IMR-90 (cell line): ENCODE data around the gene SPARCL1. TPM values are rescaled to one million over a fixed set of nuclear protein-coding genes. Genes with fewer than 3 reads are reported as not detected.

Experiments
- ATAC-seq: fragments of 200-7000 bp; cut with Tn5 transposase; 2 replicates; pipeline ENCODE4 v1.9.1; 2020; ENCODE audit warnings: low read depth, mild to moderate bottlenecking, moderate library complexity
- BruUV-seq: library from RNA; stranded (reverse); fragments of 400-500 nt; replicated peaks from 2 replicates; lab custom pipeline; 2021; lab: Mats Ljungman, UMichigan
- CTCF ChIA-PET: fragments of 300-600 bp; formaldehyde crosslinking; extraction: SDS; loops from one replicate; lab custom pipeline; 2021; ENCODE audit warnings: antibody characterized with exemption; lab: Yijun Ruan, JAX
- POLR2A ChIA-PET: fragments of 300-600 bp; sonication (Branson Sonifier 250); formaldehyde crosslinking; loops from one replicate; lab custom pipeline; 2022; ENCODE audit warnings: antibody characterized with exemption; ENCODE audit not compliant: unreplicated experiment; lab: Charles Lee
- DNase-seq: peaks from one replicate; pipeline ENCODE4 v3.0.0; 2013
- H2AFZ ChIP-seq: replicated peaks from 2 replicates; pipeline ENCODE3; 2013; ENCODE audit warnings: low read length, mild to moderate bottlenecking; ENCODE audit not compliant: poor library complexity
- H2AK5ac ChIP-seq: 2 replicates; pipeline ENCODE4 v1.6.1; 2013; ENCODE audit warnings: low read depth, low read length, inconsistent platforms
- H2AK9ac ChIP-seq: replicated peaks from 2 replicates; pipeline ENCODE3; 2013; ENCODE audit warnings: mild to moderate bottlenecking, low read depth, low read length, moderate library complexity; ENCODE audit not compliant: poor library complexity
- H2BK120ac ChIP-seq: 2 replicates; pipeline ENCODE4 v1.6.1; 2013; ENCODE audit warnings: low read depth, low read length, inconsistent platforms
- H2BK15ac ChIP-seq: 3 replicates; pipeline ENCODE4 v1.6.1; 2013; ENCODE audit warnings: low read depth, low read length, inconsistent platforms
- H2BK20ac ChIP-seq: 2 replicates; pipeline ENCODE4 v1.6.1; 2013; ENCODE audit warnings: low read depth, mild to moderate bottlenecking, inconsistent platforms, low read length, moderate library complexity
- H2BK5ac ChIP-seq: 2 replicates; pipeline ENCODE4 v1.6.1; 2013; ENCODE audit warnings: mild to moderate bottlenecking, low read depth, low read length, inconsistent platforms; ENCODE audit not compliant: poor library complexity, severe bottlenecking
- H3K14ac ChIP-seq: replicated peaks from 2 replicates; pipeline ENCODE4 v1.6.1; 2013; ENCODE audit warnings: low read depth, low read length, inconsistent platforms
- H3K18ac ChIP-seq: 2 replicates; pipeline ENCODE4 v1.6.1; 2013; ENCODE audit warnings: low read depth, low read length, control low read depth
- H3K23ac ChIP-seq: 2 replicates; pipeline ENCODE4 v1.6.1; 2013; ENCODE audit warnings: low read depth, low read length, inconsistent platforms
- H3K27ac ChIP-seq: 2 replicates; pipeline ENCODE4 v1.5.1; 2013; ENCODE audit warnings: mild to moderate bottlenecking, control low read depth, low read length; ENCODE audit not compliant: insufficient read depth
- H3K27me3 ChIP-seq: 2 replicates; pipeline ENCODE4 v1.6.1; 2013; ENCODE audit warnings: low read length; ENCODE audit not compliant: control insufficient read depth, insufficient read depth
- H3K36me3 ChIP-seq: 2 replicates; pipeline ENCODE4 v1.6.1; 2013; ENCODE audit warnings: low read length, mixed read lengths; ENCODE audit not compliant: control insufficient read depth, insufficient read depth
- H3K4ac ChIP-seq: 2 replicates; pipeline ENCODE4 v1.6.1; 2013; ENCODE audit warnings: low read depth, low read length, inconsistent platforms
- H3K4me1 ChIP-seq: 2 replicates; pipeline ENCODE4 v1.6.1; 2013; ENCODE audit warnings: low read length, mixed read lengths; ENCODE audit not compliant: control insufficient read depth, insufficient read depth
- H3K4me2 ChIP-seq: 2 replicates; pipeline ENCODE4 v1.6.1; 2013; ENCODE audit warnings: low read depth, mild to moderate bottlenecking, control low read depth, low read length, moderate library complexity
- H3K4me3 ChIP-seq: 2 replicates; pipeline ENCODE4 v1.5.1; 2013; ENCODE audit warnings: low read depth, mild to moderate bottlenecking, control low read depth, low read length, moderate library complexity; ENCODE audit not compliant: insufficient read depth
- H3K56ac ChIP-seq: 2 replicates; pipeline ENCODE4 v1.6.1; 2013; ENCODE audit warnings: low read length, inconsistent platforms; ENCODE audit not compliant: insufficient read depth; ENCODE audit errors: extremely low read depth
- H3K79me1 ChIP-seq, 2 experiments: 2 replicates each; pipeline ENCODE4 v1.6.1; 2013; ENCODE audit warnings: low read length in 2 of 2, inconsistent platforms in 1 of 2, low read depth in 1 of 2
- H3K9ac ChIP-seq: 2 replicates; pipeline ENCODE4 v1.6.1; 2013; ENCODE audit warnings: low read depth, low read length, control low read depth
- H3K9me1 ChIP-seq: 2 replicates; pipeline ENCODE4 v1.6.1; 2013; ENCODE audit warnings: low read length, inconsistent platforms; ENCODE audit not compliant: insufficient read depth
- H3K9me3 ChIP-seq: 2 replicates; pipeline ENCODE4 v1.6.1; 2013; ENCODE audit warnings: low read length; ENCODE audit not compliant: control insufficient read depth, insufficient read depth
- H4K20me1 ChIP-seq: 2 replicates; pipeline ENCODE4 v1.6.1; 2013; ENCODE audit warnings: low read length, inconsistent platforms; ENCODE audit not compliant: insufficient read depth
- H4K5ac ChIP-seq: 2 replicates; pipeline ENCODE4 v1.6.1; 2013; ENCODE audit warnings: mild to moderate bottlenecking, low read depth, low read length, control low read depth
- H4K8ac ChIP-seq, 2 experiments: 2 replicates each; pipeline ENCODE4 v1.6.1; 2013; ENCODE audit warnings: low read depth in 2 of 2, low read length in 2 of 2, control low read depth in 1 of 2, inconsistent platforms in 1 of 2
- H4K91ac ChIP-seq: 2 replicates; pipeline ENCODE4 v1.6.1; 2013; ENCODE audit warnings: low read depth, low read length, inconsistent platforms; ENCODE audit not compliant: insufficient read depth
- CEBPB ChIP-seq: IDR thresholded peaks from 2 replicates; pipeline ENCODE4 v1.6.1; 2012; ENCODE audit warnings: low read depth, low read length, improper control_type of control experiment
- CHD1 ChIP-seq: IDR thresholded peaks from 2 replicates; pipeline ENCODE4 v1.6.1; 2012; ENCODE audit warnings: low read depth, low read length, improper control_type of control experiment
- CTCF ChIP-seq: conservative IDR thresholded peaks from 2 replicates; pipeline ENCODE4 v1.5.1; 2012; ENCODE audit warnings: mild to moderate bottlenecking, low read depth, low read length, improper control_type of control experiment
- MAFK ChIP-seq: IDR thresholded peaks from 2 replicates; pipeline ENCODE4 v1.6.1; 2012; ENCODE audit warnings: low read depth, low read length, improper control_type of control experiment
- POLR2A ChIP-seq: IDR thresholded peaks from 2 replicates; pipeline ENCODE4 v1.6.1; 2012; ENCODE audit warnings: mild to moderate bottlenecking, low read depth, low read length
- SMC3 ChIP-seq: fragments of 150-350 bp; IDR thresholded peaks from 2 replicates; pipeline ENCODE4 v1.6.1; 2016; ENCODE audit warnings: low read depth, mild to moderate bottlenecking, antibody characterized with exemption, low read length, moderate library complexity
- WGBS, 2 experiments: methylation state at CpG; one replicate each; pipeline versions ENCODE4 v1.1.5 to v1.1.7; 2013; ENCODE audit warnings: missing lambda C conversion rate in 2 of 2; ENCODE audit not compliant: insufficient read length in 1 of 2; ENCODE audit errors: extremely low coverage in 2 of 2; 5-methylcytosine and 5-hydroxymethylcytosine counted together
- dilution Hi-C: fragments of 300-500 bp; cut with HindIII; formaldehyde crosslinking; loops from one replicate; pipeline ENCODE4 v1.14.3; 2018; ENCODE audit warnings: low sequenced_read_pairs; ENCODE audit not compliant: unreplicated experiment
- in situ Hi-C: fragments of 300-500 bp; cut with MboI; formaldehyde crosslinking; loops from 3 replicates; pipeline ENCODE4 v1.14.3; 2019; ENCODE audit warnings: low sequenced_read_pairs, inconsistent platforms, mixed read lengths
- intact Hi-C: fragments of 100-400 bp; cut with micrococcal nuclease; formaldehyde crosslinking; loops from 2 replicates; pipeline ENCODE4 v1.10.0; 2022
- polyA plus RNA-seq, 3 experiments: library from polyadenylated mRNA; depleted of rRNA; stranded (reverse); fragments of >200 nt; gene quantifications; 2 replicates each; pipeline ENCODE4 v1.2.3, GENCODE V29; 2012; ENCODE audit warnings: low replicate concordance in 1 of 3
- total RNA-seq: library from RNA; depleted of rRNA; stranded (reverse); fragments of >200 nt; gene quantifications from 2 replicates; pipeline ENCODE4 v1.2.3, GENCODE V29; 2012
- TF ChIP-seq, protein P1 (sequence below): fragments of 150-350 bp; IDR thresholded peaks from 2 replicates; pipeline ENCODE4 v1.6.1; 2016; ENCODE audit warnings: low read depth, mild to moderate bottlenecking, low read length, moderate library complexity, borderline replicate concordance
- TF ChIP-seq, protein P2 (sequence below): fragments of 150-350 bp; IDR thresholded peaks from 2 replicates; pipeline ENCODE4 v1.6.1; 2017; ENCODE audit warnings: mild to moderate bottlenecking, antibody characterized with exemption, low read length, low read depth

The SPARCL1 gene
- total and polyA plus RNA-seq, 2 of the 4 experiments (the other 2 are of a cell fraction) = not detected

GRCh38 chr4:87462102-87462501 lies 67.1 kb downstream of the SPARCL1 start:
- H2AK5ac ChIP-seq = no peak overlapping the region
- POLR2A ChIA-PET = no interaction called here

More at GRCh38 chr4:87462102-87462501, 67.1 kb downstream of the SPARCL1 start:
- Histone ChIP-seq H2AK9ac (no peak overlapping the region), H3K56ac (no peak overlapping the region), H3K23ac (no peak overlapping the region), H3K4me1 (no peaks in the 10 kb centered on the region; the same call in 1 of the 2 replicates), H2AFZ (no peak overlapping the region), H3K36me3 (peaks cover 7% of the 10 kb centered on the region; the same call in 1 of the 2 replicates), H2BK5ac (no peak overlapping the region), H3K4me3 (no peak overlapping the region), H3K79me1 (no peaks in the 10 kb centered on the region), H2BK120ac (no peak overlapping the region), H4K91ac (no peak overlapping the region), H3K9ac (no peak overlapping the region), H2BK20ac (no peak overlapping the region), H3K27me3 (no peaks in the 10 kb centered on the region), H3K9me1 (no peaks in the 10 kb centered on the region), H2BK15ac (no peak overlapping the region), H3K9me3 (no peaks in the 10 kb centered on the region), H3K4ac (no peak overlapping the region), H4K20me1 (no peaks in the 10 kb centered on the region), H3K4me2 (no peak overlapping the region), H4K5ac (no peak overlapping the region), H3K18ac (no peak overlapping the region), H3K14ac (no peak overlapping the region), H3K27ac (no peak overlapping the region), H4K8ac (no peak overlapping the region)
- BruUV-seq = no TSS peak
- dilution Hi-C loops = no loop called here
- TF ChIP-seq, protein P1, sequence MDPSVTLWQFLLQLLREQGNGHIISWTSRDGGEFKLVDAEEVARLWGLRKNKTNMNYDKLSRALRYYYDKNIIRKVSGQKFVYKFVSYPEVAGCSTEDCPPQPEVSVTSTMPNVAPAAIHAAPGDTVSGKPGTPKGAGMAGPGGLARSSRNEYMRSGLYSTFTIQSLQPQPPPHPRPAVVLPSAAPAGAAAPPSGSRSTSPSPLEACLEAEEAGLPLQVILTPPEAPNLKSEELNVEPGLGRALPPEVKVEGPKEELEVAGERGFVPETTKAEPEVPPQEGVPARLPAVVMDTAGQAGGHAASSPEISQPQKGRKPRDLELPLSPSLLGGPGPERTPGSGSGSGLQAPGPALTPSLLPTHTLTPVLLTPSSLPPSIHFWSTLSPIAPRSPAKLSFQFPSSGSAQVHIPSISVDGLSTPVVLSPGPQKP = no peak
- TF ChIP-seq CHD1 (no peak), MAFK (no peak), CEBPB (no peak), POLR2A (no peak), CTCF (no peak), SMC3 (no peak)
- TF ChIP-seq, protein P2, sequence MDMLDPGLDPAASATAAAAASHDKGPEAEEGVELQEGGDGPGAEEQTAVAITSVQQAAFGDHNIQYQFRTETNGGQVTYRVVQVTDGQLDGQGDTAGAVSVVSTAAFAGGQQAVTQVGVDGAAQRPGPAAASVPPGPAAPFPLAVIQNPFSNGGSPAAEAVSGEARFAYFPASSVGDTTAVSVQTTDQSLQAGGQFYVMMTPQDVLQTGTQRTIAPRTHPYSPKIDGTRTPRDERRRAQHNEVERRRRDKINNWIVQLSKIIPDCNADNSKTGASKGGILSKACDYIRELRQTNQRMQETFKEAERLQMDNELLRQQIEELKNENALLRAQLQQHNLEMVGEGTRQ = no peak
- CTCF ChIA-PET = no interaction called here
- in situ Hi-C loops = loop anchor here (10.0 to 25.0 kb wide), 2 partner anchors 87 to 550 kb away; no protein-coding TSS in a partner anchor
- ATAC-seq (no peak), DNase-seq (no peak)
- no CpG with 5 or more reads among the region's 2 CpGs for WGBS, 2 experiments
- intact Hi-C loops = no loop called here
